SK-N-SH treated with all-trans-retinoic acid at 6 μM for 48 hours (cell line): Measurements from ENCODE around the gene GRK7.

Experiments used
- ARNTL ChIP-seq: fragments of 450-650 bp; formaldehyde crosslinking; IDR thresholded peaks from 2 replicates; pipeline ENCODE4 v1.5.0; 2020; ENCODE audit warnings: low read depth, mild to moderate bottlenecking, moderate library complexity, borderline replicate concordance
- CREB5 ChIP-seq: fragments of 250-450 bp; sonication (Bioruptor Pico); IDR thresholded peaks from 2 replicates; pipeline ENCODE4 v1.5.1; 2020; ENCODE audit warnings: low read depth, mild to moderate bottlenecking, moderate library complexity
- ISL1 ChIP-seq: fragments of 250-450 bp; sonication (Bioruptor Pico); IDR thresholded peaks from 2 replicates; pipeline ENCODE4 v2.1.2; 2022; ENCODE audit warnings: mild to moderate bottlenecking, moderate library complexity
- PATZ1 ChIP-seq: fragments of 250-450 bp; sonication (Bioruptor Pico); IDR thresholded peaks from 2 replicates; pipeline ENCODE4 v1.8.0; 2020; ENCODE audit warnings: mild to moderate bottlenecking, moderate library complexity, borderline replicate concordance
- RARB ChIP-seq: fragments of 250-450 bp; sonication (Bioruptor Pico); IDR thresholded peaks from 2 replicates; pipeline ENCODE4 v1.8.0; 2021; ENCODE audit warnings: mild to moderate bottlenecking, moderate library complexity
- TCF4 ChIP-seq: fragments of 250-450 bp; sonication (Bioruptor Pico); IDR thresholded peaks from 2 replicates; pipeline ENCODE4 v1.8.0; 2021; ENCODE audit warnings: mild to moderate bottlenecking, moderate library complexity, borderline replicate concordance
- ZFP3 ChIP-seq: fragments of 250-450 bp; sonication (Bioruptor Pico); IDR thresholded peaks from 2 replicates; pipeline ENCODE4 v1.5.0; 2020; ENCODE audit warnings: mild to moderate bottlenecking, moderate library complexity
- ZFP30 ChIP-seq: fragments of 450-650 bp; formaldehyde crosslinking; IDR thresholded peaks from 2 replicates; pipeline ENCODE4 v1.5.0; 2022; ENCODE audit warnings: mild to moderate bottlenecking, moderate library complexity
- ZNF8 ChIP-seq: fragments of 450-650 bp; formaldehyde crosslinking; IDR thresholded peaks from 2 replicates; pipeline ENCODE4 v1.5.0; 2020; ENCODE audit warnings: mild to moderate bottlenecking, moderate library complexity
- TF ChIP-seq, protein P1 (sequence below): fragments of 250-450 bp; sonication (Bioruptor Pico); IDR thresholded peaks from 2 replicates; pipeline ENCODE4 v1.8.0; 2021; ENCODE audit warnings: low read depth, mild to moderate bottlenecking, moderate library complexity, borderline replicate concordance

- TF ChIP-seq PATZ1 (no peak), ZFP30 (CRISPR knock-in tag) (no peak), TCF4 (CRISPR knock-in tag) (no peak), CREB5 (CRISPR knock-in tag) (no peak), RARB (CRISPR knock-in tag) (no peak), ZNF8 (CRISPR knock-in tag) (no peak), ZFP3 (CRISPR knock-in tag) (no peak), ARNTL (CRISPR knock-in tag) (no peak), ISL1 (CRISPR knock-in tag) (no peak)
- TF ChIP-seq, protein P1, sequence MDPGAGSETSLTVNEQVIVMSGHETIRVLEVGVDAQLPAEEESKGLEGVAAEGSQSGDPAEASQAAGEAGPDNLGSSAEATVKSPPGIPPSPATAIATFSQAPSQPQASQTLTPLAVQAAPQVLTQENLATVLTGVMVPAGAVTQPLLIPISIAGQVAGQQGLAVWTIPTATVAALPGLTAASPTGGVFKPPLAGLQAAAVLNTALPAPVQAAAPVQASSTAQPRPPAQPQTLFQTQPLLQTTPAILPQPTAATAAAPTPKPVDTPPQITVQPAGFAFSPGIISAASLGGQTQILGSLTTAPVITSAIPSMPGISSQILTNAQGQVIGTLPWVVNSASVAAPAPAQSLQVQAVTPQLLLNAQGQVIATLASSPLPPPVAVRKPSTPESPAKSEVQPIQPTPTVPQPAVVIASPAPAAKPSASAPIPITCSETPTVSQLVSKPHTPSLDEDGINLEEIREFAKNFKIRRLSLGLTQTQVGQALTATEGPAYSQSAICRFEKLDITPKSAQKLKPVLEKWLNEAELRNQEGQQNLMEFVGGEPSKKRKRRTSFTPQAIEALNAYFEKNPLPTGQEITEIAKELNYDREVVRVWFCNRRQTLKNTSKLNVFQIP = no peak
Observed at GRCh38 chr3:141714671-141715070, 48.5 kb upstream of the GRK7 start.
